Measurements from ENCODE around the gene GIGYF1. TPM values are rescaled to one million over a fixed set of nuclear protein-coding genes. Genes with fewer than 3 reads are reported as not detected.
"Not testable (repeated sequence)": the region's sequence is repeated elsewhere in the genome, so short reads cannot be mapped to it uniquely, and the experiment has no call there.

GIGYF1 gene
- total and polyA plus RNA-seq, 4 donors, result 19.0 to 41.6 (median 33.8) TPM

DNA sequence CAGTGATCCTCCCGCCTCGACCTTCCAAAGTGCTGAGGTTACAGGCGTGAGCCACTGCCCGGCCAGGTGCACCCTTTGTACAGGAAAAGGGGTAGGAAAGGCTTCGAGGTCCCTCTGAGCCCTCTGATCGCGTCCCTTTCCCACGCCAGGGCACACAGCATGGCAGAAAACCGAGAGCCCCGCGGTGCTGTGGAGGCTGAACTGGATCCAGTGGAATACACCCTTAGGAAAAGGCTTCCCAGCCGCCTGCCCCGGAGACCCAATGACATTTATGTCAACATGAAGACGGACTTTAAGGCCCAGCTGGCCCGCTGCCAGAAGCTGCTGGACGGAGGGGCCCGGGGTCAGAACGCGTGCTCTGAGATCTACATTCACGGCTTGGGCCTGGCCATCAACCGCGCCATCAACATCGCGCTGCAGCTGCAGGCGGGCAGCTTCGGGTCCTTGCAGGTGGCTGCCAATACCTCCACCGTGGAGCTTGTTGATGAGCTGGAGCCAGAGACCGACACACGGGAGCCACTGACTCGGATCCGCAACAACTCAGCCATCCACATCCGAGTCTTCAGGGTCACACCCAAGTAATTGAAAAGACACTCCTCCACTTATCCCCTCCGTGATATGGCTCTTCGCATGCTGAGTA lies 12.7 kb upstream of the GIGYF1 start:
- peaks cover 0 to 5% (median 3%) of the 10 kb centered on the region in 4 donors for H3K36me3 ChIP-seq (ENCODE audit: control insufficient read depth in 4 of 4, insufficient read depth in 4 of 4, low read length in 4 of 4)
- 32 to 44% methylated on average over 34 of the region's 34 CpGs for WGBS, 2 donors
- DNase-seq, result no peak

DNA sequence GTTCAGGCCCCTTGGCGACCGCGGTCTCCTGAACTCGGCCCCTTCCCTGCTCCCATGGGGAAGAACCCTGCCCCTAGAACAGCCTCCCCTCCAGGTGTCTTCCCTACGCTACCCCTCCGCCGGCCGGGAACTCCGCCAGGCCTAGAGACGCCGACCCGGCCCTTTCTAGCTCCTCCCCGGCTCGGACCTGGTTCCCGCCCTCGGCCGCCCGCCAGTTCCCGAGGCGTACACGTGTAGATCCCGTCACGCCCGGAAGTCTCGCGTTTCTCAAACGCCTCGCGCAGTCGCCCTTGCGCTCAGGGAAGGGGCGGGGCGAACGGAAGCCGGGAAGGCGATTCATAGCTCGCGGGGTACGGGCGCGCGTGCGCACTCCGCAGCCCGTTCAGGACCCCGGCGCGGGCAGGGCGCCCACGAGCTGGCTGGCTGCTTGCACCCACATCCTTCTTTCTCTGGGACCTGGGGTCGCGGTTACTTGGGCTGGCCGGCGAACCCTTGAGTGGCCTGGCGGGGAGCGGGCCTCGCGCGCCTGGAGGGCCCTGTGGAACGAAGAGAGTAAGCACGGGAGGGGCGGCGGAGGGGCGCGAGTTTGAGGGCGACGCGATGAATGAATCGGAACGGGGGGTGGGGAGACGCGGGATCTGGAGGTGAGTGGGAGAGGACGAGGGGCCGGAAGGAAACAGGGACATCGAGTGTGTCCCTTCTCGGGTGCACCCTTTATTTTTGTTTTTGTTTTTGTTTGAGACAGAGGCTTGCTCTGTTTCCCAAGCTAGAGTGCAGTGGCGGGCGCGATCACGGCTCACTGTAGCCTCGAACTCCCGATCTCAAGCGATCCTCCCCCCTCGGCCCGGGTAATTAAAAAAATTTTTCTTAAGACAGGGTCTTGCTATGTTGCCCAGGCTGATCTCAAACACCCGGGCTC lies 12.0 kb upstream of the GIGYF1 start, which contains the start of gene POP7:
Gene POP7 (plus strand): TSS at position 369 of the 919 bp plus-strand sequence. CDS start 710 bp downstream, outside the sequence.
- Histone ChIP-seq H3K27me3 (ENCODE audit: control insufficient read depth in 3 of 3, insufficient read depth in 3 of 3, low read length in 2 of 3) (no peaks in the 10 kb centered on the region), H3K9me3 (ENCODE audit: control insufficient read depth in 4 of 4, insufficient read depth in 3 of 4, low read length in 3 of 4) (no peaks in the 10 kb centered on the region), H3K4me1 (ENCODE audit: control insufficient read depth in 5 of 5, insufficient read depth in 5 of 5, low read length in 5 of 5) (peaks cover 6 to 16% (median 6%) of the 10 kb centered on the region in 5 donors), H3K9ac (ENCODE audit: insufficient read depth in 1 of 2, low read length in 2 of 2) (peak within 1 kb of the TSS; percentile 26 to 56), H3K4me3 (peak within 1 kb of the TSS; percentile 85), H3K27ac (ENCODE audit: low read depth in 1 of 2, low read length in 1 of 2) (peak within 1 kb of the TSS; percentile 93 to 98), H3K36me3 (ENCODE audit: control insufficient read depth in 4 of 4, insufficient read depth in 4 of 4, low read length in 4 of 4) (peaks cover 0 to 5% (median 3%) of the 10 kb centered on the region in 4 donors)
- DNase-seq (peak; percentile 99), ATAC-seq (ENCODE audit: insufficient read depth, low FRiP score) (peak; percentile 98)
- WGBS, 2 donors, result 0 to 1% methylated on average over 86 of the region's 86 CpGs
- TF ChIP-seq, protein P1, sequence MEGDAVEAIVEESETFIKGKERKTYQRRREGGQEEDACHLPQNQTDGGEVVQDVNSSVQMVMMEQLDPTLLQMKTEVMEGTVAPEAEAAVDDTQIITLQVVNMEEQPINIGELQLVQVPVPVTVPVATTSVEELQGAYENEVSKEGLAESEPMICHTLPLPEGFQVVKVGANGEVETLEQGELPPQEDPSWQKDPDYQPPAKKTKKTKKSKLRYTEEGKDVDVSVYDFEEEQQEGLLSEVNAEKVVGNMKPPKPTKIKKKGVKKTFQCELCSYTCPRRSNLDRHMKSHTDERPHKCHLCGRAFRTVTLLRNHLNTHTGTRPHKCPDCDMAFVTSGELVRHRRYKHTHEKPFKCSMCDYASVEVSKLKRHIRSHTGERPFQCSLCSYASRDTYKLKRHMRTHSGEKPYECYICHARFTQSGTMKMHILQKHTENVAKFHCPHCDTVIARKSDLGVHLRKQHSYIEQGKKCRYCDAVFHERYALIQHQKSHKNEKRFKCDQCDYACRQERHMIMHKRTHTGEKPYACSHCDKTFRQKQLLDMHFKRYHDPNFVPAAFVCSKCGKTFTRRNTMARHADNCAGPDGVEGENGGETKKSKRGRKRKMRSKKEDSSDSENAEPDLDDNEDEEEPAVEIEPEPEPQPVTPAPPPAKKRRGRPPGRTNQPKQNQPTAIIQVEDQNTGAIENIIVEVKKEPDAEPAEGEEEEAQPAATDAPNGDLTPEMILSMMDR (IDR thresholded peaks at IDR 0.05; ENCODE audit: control extremely low read depth, extremely low read depth), result no peak

More for the DNA sequence above, 12.7 kb upstream of the GIGYF1 start:
- H3K27me3 ChIP-seq (ENCODE audit: control insufficient read depth in 3 of 3, insufficient read depth in 3 of 3, low read length in 2 of 3), result no peaks in the 10 kb centered on the region
- H3K27ac ChIP-seq (ENCODE audit: low read depth in 1 of 2, low read length in 1 of 2), result peak overlapping the region; percentile 4 to 64
- ATAC-seq (ENCODE audit: insufficient read depth, low FRiP score), result no peak
- peak overlapping the region; percentile 26 to 56 for H3K9ac ChIP-seq (ENCODE audit: insufficient read depth in 1 of 2, low read length in 2 of 2)
- H3K4me1 ChIP-seq (ENCODE audit: control insufficient read depth in 5 of 5, insufficient read depth in 5 of 5, low read length in 5 of 5), result peaks cover 6 to 16% (median 6%) of the 10 kb centered on the region in 5 donors
- H3K4me3 ChIP-seq, result peak overlapping the region; percentile 85
- no peaks in the 10 kb centered on the region for H3K9me3 ChIP-seq (ENCODE audit: control insufficient read depth in 4 of 4, insufficient read depth in 3 of 4, low read length in 3 of 4)
- TF ChIP-seq, protein P1 (IDR thresholded peaks at IDR 0.05; ENCODE audit: control extremely low read depth, extremely low read depth), result no peak

DNA sequence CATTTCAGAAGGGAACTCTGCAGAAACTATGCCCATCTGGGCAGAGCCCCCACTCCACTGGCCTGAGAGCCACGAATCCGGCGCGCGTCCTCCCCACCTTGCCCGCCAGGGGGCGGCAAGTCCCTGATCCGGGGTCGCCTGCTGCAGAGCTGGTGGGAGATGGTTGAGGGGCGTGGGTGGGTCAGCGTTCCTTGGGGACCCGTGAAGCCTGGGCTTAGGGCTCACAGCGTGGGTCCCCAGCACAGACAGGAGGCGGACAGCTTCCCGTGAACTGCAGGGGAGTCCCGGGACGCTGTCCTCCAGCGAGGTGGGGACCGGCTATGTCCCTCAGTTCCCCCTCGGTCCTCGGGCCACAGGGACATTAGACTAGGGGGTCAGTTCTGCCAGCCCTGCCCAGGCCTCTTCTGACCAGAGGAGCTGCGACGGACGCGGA lies 11.3 kb upstream of the GIGYF1 start:
- DNase-seq, result peak; percentile 84 to 88 (median 86)
- 0% methylated on average over 25 of the region's 25 CpGs for WGBS, 2 donors
- H3K27ac ChIP-seq (ENCODE audit: low read depth in 1 of 2, low read length in 1 of 2), result peak overlapping the region; percentile 93 to 98

DNA sequence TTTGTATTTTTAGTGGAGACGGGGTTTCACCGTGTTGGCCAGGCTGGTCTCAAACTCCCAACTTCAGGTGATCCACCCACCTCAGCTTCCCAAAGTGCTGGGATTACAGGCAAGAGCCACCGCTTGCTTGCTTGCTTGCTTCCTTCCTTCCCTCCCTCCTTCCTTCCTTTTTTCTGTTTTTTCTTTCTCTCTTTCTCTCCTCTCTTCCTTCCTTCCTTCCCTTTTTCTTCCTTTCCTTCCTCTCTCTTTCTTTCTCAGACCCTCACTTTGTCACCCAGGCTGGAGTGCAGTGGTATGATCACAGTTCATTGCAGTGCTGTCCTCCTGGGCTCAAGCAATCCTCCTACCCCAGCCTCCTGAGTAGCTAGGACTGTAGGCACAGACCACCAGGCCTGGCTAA lies 7.0 kb upstream of the GIGYF1 start:
- not testable (repeated sequence) for H3K4me1 ChIP-seq (ENCODE audit: control insufficient read depth in 5 of 5, insufficient read depth in 5 of 5, low read length in 5 of 5); ATAC-seq (ENCODE audit: insufficient read depth, low FRiP score); H3K4me3 ChIP-seq; H3K27ac ChIP-seq (ENCODE audit: low read depth in 1 of 2, low read length in 1 of 2); H3K9me3 ChIP-seq (ENCODE audit: control insufficient read depth in 4 of 4, insufficient read depth in 3 of 4, low read length in 3 of 4); H3K36me3 ChIP-seq (ENCODE audit: control insufficient read depth in 4 of 4, insufficient read depth in 4 of 4, low read length in 4 of 4); DNase-seq; H3K9ac ChIP-seq (ENCODE audit: insufficient read depth in 1 of 2, low read length in 2 of 2); H3K27me3 ChIP-seq (ENCODE audit: control insufficient read depth in 3 of 3, insufficient read depth in 3 of 3, low read length in 2 of 3)
- 52 to 73% methylated on average over 3 of the region's 3 CpGs for WGBS, 2 donors

More for the DNA sequence above, 11.3 kb upstream of the GIGYF1 start:
- no peaks in the 10 kb centered on the region for H3K9me3 ChIP-seq (ENCODE audit: control insufficient read depth in 4 of 4, insufficient read depth in 3 of 4, low read length in 3 of 4)
- ATAC-seq (ENCODE audit: insufficient read depth, low FRiP score), result peak; percentile 78
- H3K4me1 ChIP-seq (ENCODE audit: control insufficient read depth in 5 of 5, insufficient read depth in 5 of 5, low read length in 5 of 5), result peaks cover 6 to 16% (median 6%) of the 10 kb centered on the region in 5 donors
- H3K27me3 ChIP-seq (ENCODE audit: control insufficient read depth in 3 of 3, insufficient read depth in 3 of 3, low read length in 2 of 3), result no peaks in the 10 kb centered on the region
- TF ChIP-seq, protein P1 (IDR thresholded peaks at IDR 0.05; ENCODE audit: control extremely low read depth, extremely low read depth), result peak; percentile 47
- H3K9ac ChIP-seq (ENCODE audit: insufficient read depth in 1 of 2, low read length in 2 of 2), result peak overlapping the region in 1 of 2 donors; percentile 23
- H3K4me3 ChIP-seq, result peak overlapping the region; percentile 85
- H3K36me3 ChIP-seq (ENCODE audit: control insufficient read depth in 4 of 4, insufficient read depth in 4 of 4, low read length in 4 of 4), result peaks cover 0 to 5% (median 3%) of the 10 kb centered on the region in 4 donors
